ENCODE results near the gene POLR3H. TPM values are rescaled to one million over a fixed set of nuclear protein-coding genes. Genes with fewer than 3 reads are reported as not detected.
A peak's percentile ranks its signal among the peaks of the same experiment; 100 is the strongest.

The POLR3H gene
- total RNA-seq, 1 donor from 2014 or later, result 18.6 TPM

DNA sequence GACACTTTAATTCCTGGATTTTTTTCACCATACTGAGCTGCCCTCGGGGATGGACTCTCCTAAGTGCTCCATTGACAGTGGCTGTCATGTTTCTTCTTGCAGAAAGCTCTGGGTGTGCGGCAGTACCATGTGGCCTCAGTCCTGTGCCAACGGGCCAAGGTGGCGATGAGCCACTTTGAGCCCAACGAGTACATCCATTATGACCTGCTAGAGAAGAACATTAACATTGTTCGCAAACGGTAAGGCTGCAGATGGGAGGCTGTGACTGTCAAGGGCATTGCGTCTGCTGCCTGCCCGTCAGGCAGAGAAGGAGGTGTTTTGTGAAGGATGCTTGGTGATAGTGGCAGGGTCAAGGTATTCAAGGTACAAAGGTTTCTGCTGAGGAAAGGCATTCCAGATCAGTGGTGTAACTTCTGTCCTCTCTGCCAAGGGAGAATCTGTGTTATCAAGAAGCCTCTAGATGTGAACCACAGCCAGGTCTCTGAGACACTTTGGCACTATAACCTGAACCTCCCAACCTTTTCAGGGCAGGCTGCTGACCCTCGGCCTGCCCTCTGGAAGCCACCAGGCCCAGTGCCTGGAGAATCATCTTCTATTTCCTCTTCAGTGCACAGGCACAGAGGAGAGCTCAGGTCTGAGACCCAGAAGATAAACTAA lies 44.5 kb downstream of the POLR3H start:
- intact Hi-C loops (cut with DNase I), result no loop called here
- no peak for DNase-seq (ENCODE audit: low spot score)

DNA sequence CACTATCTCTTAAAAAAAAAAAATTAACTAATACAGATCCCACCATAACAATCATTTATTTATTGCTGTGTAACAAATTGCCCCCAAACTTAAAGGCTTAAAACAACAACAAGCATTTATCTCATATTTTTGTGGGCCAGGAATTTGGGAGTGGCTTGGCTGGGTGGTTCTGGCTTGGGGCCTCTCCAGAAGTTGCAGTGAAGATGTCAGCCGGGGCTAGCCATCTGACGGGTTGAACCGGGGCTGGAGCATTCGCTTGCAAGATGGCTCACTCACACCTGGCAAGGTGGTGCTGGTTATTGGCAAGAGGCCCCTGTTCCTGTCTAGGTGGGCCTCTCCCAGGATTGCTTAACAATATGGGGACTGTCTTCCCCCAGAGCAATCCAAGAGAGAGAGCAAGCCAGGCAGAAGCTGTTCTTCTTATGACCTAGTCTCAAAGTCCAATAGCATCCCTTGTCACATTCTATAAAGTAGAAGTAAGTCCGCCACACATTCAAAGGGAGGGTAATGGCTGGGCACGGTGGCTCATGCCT lies 45.9 kb downstream of the POLR3H start:
- intact Hi-C loops (cut with DNase I), result no loop called here
- no peak for DNase-seq (ENCODE audit: low spot score)

GRCh38 chr22:41491374-41492100 lies 52.7 kb downstream of the POLR3H start:
- no peak for DNase-seq (ENCODE audit: low spot score)

DNA sequence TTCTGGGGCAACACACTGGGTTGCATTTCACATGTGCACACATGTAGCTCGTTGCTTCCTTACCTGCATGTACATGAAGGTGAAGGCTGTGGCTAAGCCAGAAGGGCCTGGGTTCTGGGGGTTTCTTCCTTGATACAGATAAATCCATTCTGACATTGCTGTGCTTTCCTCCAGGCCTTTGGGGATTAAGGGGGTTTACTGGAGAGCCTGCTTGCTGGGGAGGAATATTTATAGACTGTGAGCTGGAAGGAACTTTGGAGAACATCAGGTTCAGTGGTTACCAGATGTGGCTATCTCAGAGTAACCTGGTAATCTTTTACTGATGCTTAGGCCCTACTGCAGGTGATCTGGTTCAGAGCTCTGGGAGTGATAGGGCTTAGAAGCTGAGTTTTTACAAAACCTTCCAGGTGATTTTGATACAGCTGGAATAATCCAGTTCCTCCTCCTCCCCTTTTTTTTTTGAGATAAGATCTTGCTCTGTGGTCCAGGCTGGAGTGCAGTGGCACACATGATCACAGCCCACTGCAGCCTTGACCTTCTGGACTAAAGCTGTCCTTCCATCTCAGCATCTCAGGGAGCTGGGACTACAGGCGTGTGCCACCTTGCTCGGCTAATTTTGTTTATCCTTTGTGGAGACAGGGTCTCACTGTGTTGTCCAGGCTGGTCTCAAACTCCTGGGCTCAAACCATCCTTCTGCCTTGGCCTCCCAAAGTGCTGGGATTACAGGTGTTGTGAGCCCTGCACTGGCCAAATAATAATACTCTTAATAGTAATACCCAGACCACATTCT lies 55.5 kb downstream of the POLR3H start:
- intact Hi-C loops (cut with DNase I), result no loop called here
- DNase-seq (ENCODE audit: low spot score), result no peak

More at GRCh38 chr22:41491374-41492100, 52.7 kb downstream of the POLR3H start:
- intact Hi-C loops (cut with DNase I), result no loop called here

DNA sequence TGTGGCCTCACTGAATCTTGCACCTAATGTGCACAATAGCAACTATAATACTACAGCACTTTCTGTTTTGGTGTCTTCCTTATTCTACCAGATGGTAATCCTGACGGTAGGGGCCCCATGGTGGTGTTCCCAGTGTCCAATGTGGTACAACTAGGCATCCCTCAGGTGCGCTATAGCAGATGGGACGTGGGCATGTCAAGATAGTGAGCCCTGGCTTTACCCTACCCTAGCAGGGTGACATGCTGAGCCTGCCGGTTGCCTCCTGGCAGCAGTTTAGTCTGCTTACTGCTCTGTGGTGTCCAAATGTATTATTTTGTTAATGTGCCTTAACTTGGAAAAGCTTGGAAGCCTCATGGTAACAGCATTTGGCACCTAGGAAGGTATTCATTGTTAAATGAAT lies 56.2 kb downstream of the POLR3H start:
- DNase-seq (ENCODE audit: low spot score), result no peak
- intact Hi-C loops (cut with DNase I), result no loop called here

GRCh38 chr22:41487037-41487935 lies 57.0 kb downstream of the POLR3H start:
- no peak for DNase-seq (ENCODE audit: low spot score)
- intact Hi-C loops (cut with DNase I), result no loop called here

DNA sequence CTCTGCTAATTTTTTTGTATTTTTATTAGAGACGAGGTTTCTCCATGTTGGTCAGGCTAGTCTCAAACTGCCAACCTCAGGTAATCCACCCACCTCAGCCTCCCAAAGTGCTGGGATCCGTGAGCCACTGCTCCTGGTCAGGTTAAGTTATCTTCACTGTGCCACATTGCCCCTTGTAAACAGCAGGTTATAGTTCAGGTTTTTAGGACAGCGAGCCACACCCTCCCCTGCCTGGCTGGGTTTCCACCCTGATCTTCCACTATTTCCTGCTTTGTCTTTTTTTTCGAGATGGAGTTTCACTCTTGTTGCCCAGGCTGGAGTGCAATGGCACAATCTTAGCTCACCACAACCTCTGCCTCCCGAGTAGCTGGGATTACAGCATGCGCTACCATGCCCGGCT lies 59.2 kb downstream of the POLR3H start:
- intact Hi-C loops (cut with DNase I), result no loop called here
- no peak for DNase-seq (ENCODE audit: low spot score)

DNA sequence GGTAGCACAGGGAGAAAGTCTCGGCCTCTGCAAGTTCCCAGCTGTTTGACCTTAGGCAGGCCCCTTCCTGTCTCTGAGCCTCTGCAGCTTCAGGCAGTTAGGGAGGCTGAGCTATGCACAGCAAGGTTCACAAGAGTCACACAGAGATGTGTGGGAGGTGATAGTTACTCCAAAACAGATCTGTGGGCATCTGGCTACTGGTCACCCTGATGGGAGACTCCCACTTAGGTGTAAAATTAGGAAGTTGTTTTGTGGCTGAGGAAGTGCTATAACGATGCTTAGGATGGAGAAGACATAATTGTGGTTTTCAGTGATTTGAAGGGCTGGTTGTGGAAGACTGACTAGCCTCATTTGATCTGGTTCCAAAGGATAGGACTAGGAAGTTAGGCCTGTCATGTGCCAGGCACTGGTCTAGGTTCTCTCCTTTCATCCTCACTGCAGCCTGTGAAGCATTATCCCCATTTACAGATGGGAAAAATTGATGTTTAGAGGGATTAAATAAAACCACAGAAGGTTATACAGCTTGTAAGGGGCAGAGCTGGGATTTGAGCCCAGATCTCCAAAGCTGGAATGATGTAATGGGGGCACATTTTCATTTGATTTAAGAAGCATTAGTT lies 61.8 kb downstream of the POLR3H start:
- intact Hi-C loops (cut with DNase I), result no loop called here

GRCh38 chr22:41481925-41482318 lies 62.3 kb downstream of the POLR3H start:
- no peak for DNase-seq (ENCODE audit: low spot score)

More for the DNA sequence above, 61.8 kb downstream of the POLR3H start:
- DNase-seq (ENCODE audit: low spot score), result no peak

GRCh38 chr22:41481131-41481830 lies 63.0 kb downstream of the POLR3H start:
- intact Hi-C loops (cut with DNase I), result no loop called here
- DNase-seq (ENCODE audit: low spot score), result peak; percentile 78

More at GRCh38 chr22:41481925-41482318, 62.3 kb downstream of the POLR3H start:
- intact Hi-C loops (cut with DNase I), result no loop called here

- DNase-seq (ENCODE audit: low spot score), result no peak
- intact Hi-C loops (cut with DNase I), result no loop called here
These were observed 63.9 kb downstream of the POLR3H start for GRCh38 chr22:41480397-41480735.

DNA sequence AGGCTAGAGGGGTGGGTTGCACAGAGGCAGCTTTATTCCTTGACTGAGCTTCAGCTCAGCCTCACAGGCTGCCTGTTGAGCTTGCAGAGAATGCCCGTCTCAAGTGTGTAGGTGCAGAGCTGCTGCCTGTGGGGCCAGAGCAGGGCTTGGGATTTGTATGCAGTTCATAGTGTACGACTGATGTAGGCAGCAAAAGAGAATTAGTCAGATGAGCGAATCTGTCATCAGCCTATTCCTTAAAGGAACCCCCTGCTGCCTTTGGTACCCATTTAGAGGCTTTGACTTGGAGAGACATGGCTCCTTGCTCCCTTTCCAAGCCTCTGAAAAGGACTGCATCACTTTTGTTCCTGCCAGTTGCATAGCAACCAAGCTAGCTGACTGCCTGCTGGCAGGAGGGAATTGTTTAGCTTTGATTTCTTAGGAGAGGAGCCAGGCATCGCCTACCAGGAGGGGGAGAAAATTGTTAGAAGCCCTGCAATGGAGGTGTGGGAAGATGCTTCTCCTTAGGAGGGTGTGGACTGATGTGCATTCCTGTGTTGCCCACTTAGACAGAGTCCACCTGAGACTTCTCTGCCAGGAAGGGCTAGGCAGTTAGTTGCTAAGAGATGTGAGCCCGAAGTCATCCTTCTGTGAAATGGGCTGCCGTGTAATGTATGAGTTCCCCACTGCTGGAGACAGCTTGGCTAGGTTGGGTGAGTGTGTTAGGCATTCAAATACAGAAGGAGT lies 64.4 kb downstream of the POLR3H start:
- DNase-seq (ENCODE audit: low spot score), result no peak
- intact Hi-C loops (cut with DNase I), result no loop called here

- DNase-seq (ENCODE audit: low spot score), result no peak
- intact Hi-C loops (cut with DNase I), result no loop called here
These were observed 65.3 kb downstream of the POLR3H start for GRCh38 chr22:41478891-41479521.

DNA sequence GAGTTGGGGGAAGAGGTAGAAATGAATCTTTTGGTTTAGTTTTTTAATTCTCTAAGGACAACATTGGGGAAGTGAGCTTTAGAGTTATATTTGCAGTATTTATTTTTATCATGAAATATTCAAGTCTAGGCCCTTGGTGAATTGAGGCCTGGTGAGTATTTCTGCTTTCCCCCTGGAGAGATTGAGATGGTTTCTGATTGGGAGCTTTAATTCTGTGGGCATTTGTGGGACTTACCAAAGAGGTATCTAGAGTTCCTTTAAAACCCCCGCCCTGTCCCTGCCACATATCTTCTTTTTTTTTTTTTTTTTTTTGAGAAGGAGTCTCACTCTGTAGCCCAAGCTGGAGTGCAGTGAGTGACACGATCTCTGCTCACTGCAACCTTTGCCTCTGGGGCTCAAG lies 65.8 kb downstream of the POLR3H start:
- intact Hi-C loops (cut with DNase I), result no loop called here
- no peak for DNase-seq (ENCODE audit: low spot score)

Measured in cardiac septum (tissue), 1 donor.